Spleen (tissue), 11 donors: ENCODE results near the gene SLC7A6OS. TPM values are rescaled to one million over a fixed set of nuclear protein-coding genes. Genes with fewer than 3 reads are reported as not detected.

ENCODE experiments used
- DNase-seq: peaks from one replicate; pipeline ENCODE4 v3.0.0-alpha.2; 2020
- H3K27ac ChIP-seq, 8 donors: fragments of 200-600 bp; sonication (generic) in 7 of 8; 1 replicate in 4 of 8; 2 replicates in 4 of 8; pipeline versions ENCODE4 v1.5.0 to v1.8.0; 2016 to 2021; ENCODE audit warnings: inconsistent platforms in 4 of 8, mild to moderate bottlenecking in 4 of 8, moderate library complexity in 1 of 8
- H3K27me3 ChIP-seq, 7 donors: fragments of 200-600 bp; sonication (generic) in 6 of 7; replicated peaks in 1 of 7; 1 replicate in 4 of 7; 2 replicates in 3 of 7; pipeline versions ENCODE4 v1.5.0 to v1.8.0; 2016 to 2021; ENCODE audit warnings: inconsistent platforms in 3 of 7, mild to moderate bottlenecking in 1 of 7
- H3K36me3 ChIP-seq, 6 donors: fragments of 200-600 bp; sonication (generic) in 5 of 6; 1 replicate in 4 of 6; 2 replicates in 2 of 6; pipeline versions ENCODE4 v1.5.0 to v1.8.0; 2016 to 2021; ENCODE audit warnings: inconsistent platforms in 2 of 6
- H3K4me1 ChIP-seq, 6 donors: fragments of 200-600 bp; sonication (generic) in 5 of 6; 1 replicate in 3 of 6; 2 replicates in 3 of 6; pipeline versions ENCODE4 v1.5.0 to v1.8.0; 2016 to 2021; ENCODE audit warnings: inconsistent platforms in 3 of 6
- H3K4me3 ChIP-seq, 8 donors: fragments of 200-600 bp; sonication (generic) in 7 of 8; 1 replicate in 4 of 8; 2 replicates in 4 of 8; pipeline versions ENCODE4 v1.5.0 to v1.8.0; 2016 to 2021; ENCODE audit warnings: inconsistent platforms in 4 of 8, mild to moderate bottlenecking in 4 of 8, moderate library complexity in 2 of 8
- H3K9me3 ChIP-seq, 8 donors: fragments of 200-600 bp; sonication (generic) in 7 of 8; 1 replicate in 4 of 8; 2 replicates in 4 of 8; pipeline versions ENCODE4 v1.5.0 to v1.8.0; 2016 to 2021; ENCODE audit warnings: inconsistent platforms in 4 of 8
- CTCF ChIP-seq, 11 experiments: fragments of 200-600 bp in 7 of 11; fragments of 450-650 bp in 4 of 11; sonication (generic) in 4 of 11; IDR thresholded peaks in 8 of 11; conservative IDR thresholded peaks in 3 of 11; 1 replicate in 7 of 11; 2 replicates in 4 of 11; pipeline versions ENCODE4 v1.4.0 to v1.8.0; 2016 to 2021; ENCODE audit warnings: antibody characterized with exemption in 11 of 11, inconsistent platforms in 4 of 11, mild to moderate bottlenecking in 1 of 11
- POLR2A ChIP-seq, 3 donors: fragments of 450-650 bp; IDR thresholded peaks; one replicate each; pipeline ENCODE4 v1.5.1; 2017; ENCODE audit warnings: antibody characterized with exemption in 3 of 3, mild to moderate bottlenecking in 1 of 3
- POLR2AphosphoS5 ChIP-seq, 3 donors: sonication (generic); formaldehyde crosslinking; IDR thresholded peaks; one replicate each; pipeline ENCODE4 v1.5.1; 2017; ENCODE audit warnings: antibody characterized with exemption in 3 of 3
- WGBS, 5 donors: extraction: QIAGEN DNeasy Blood & Tissue Kit in 3 of 5; methylation state at CpG; one replicate each; pipeline versions ENCODE4 v1.1.5 to v1.1.7; 2013 to 2018; 5-methylcytosine and 5-hydroxymethylcytosine counted together
- intact Hi-C: fragments of 100-400 bp; cut with DNase I; formaldehyde crosslinking; loops from one replicate; pipeline ENCODE4 v1.15.0; 2023; ENCODE audit warnings: low total_unique reads
- polyA plus RNA-seq, 3 donors: library from polyadenylated mRNA; stranded (reverse); fragments of 200-250 nt; gene quantifications; one replicate each; pipeline ENCODE4 v1.2.1, GENCODE V29; 2013
- total RNA-seq, 7 donors: library from RNA; depleted of rRNA in 3 of 7; stranded (reverse); fragments of >200 nt in 3 of 7; fragmentation: NEBNext Ultra II Directional in 4 of 7; extraction: Animal tissue kit (Norgen Biotek cat#: 25700) in 4 of 7; gene quantifications; one replicate each; pipeline versions ENCODE4 v1.1.0 to v1.2.1, GENCODE V29; 2016 to 2021
- donor health status: healthy with polysubstance abuse.
- donor health status: DM: no; HTN: no; CAD: no; lungs with moderate emphysema.
- donor health status: DM: no; HTN: no; CAD: no.
- donor health status: Bipolar disorder and iron deficiency.
- donor health status: healthy.
- donor health status: DM: no; HTN: no; CAD: no.
- donor health status: DM: yes; HTN: yes; CAD: no.

SLC7A6OS gene
- total and polyA plus RNA-seq, 10 donors = 7.5 to 30.6 (median 23.5) TPM

GRCh38 chr16:68338326-68339119 lies 27.8 kb upstream of the SLC7A6OS start:
- 92 to 95% (median 93%) methylated on average over 15 to 16 of the region's 16 CpGs for WGBS, 5 donors
- no peaks in the 10 kb centered on the region for H3K9me3 ChIP-seq
- H3K27me3 ChIP-seq = no peaks in the 10 kb centered on the region
- peaks cover 0 to 9% (median under 1%) of the 10 kb centered on the region in 6 donors for H3K4me1 ChIP-seq
- no peak overlapping the region for H3K27ac ChIP-seq
- intact Hi-C loops = no loop called here
- DNase-seq = peak; percentile 50
- H3K4me3 ChIP-seq = no peak overlapping the region
- TF ChIP-seq POLR2A (IDR thresholded peaks at IDR 0.05) (no peak), POLR2AphosphoS5 (IDR thresholded peaks at IDR 0.05) (peak in 1 of 3 donors; percentile 8)
- H3K36me3 ChIP-seq = peaks cover 0 to 95% (median 61%) of the 10 kb centered on the region in 6 donors

- 86 to 99% (median 96%) methylated on average over 5 of the region's 5 CpGs for WGBS, 5 donors
- peaks cover 0 to 74% (median 31%) of the 10 kb centered on the region in 6 donors for H3K36me3 ChIP-seq
- no peak overlapping the region for H3K27ac ChIP-seq
- no peak overlapping the region for H3K4me3 ChIP-seq
- H3K9me3 ChIP-seq = no peaks in the 10 kb centered on the region
- no peak for DNase-seq
- TF ChIP-seq POLR2AphosphoS5 (IDR thresholded peaks at IDR 0.05) (no peak), CTCF (IDR thresholded peaks at IDR 0.05 in 8 of 11, conservative IDR thresholded peaks at IDR 0.05 in 3 of 11) (no peak), POLR2A (IDR thresholded peaks at IDR 0.05) (no peak)
- H3K4me1 ChIP-seq = peaks cover 9 to 37% (median 20%) of the 10 kb centered on the region in 6 donors
- no peaks in the 10 kb centered on the region for H3K27me3 ChIP-seq
- intact Hi-C loops = no loop called here
Measured at GRCh38 chr16:68335175-68335574, 24.4 kb upstream of the SLC7A6OS start.

- intact Hi-C loops = no loop called here
- no peaks in the 10 kb centered on the region for H3K27me3 ChIP-seq
- TF ChIP-seq POLR2A (IDR thresholded peaks at IDR 0.05) (no peak), POLR2AphosphoS5 (IDR thresholded peaks at IDR 0.05) (peak in 1 of 3 donors; percentile 67)
- no peaks in the 10 kb centered on the region for H3K9me3 ChIP-seq
- peaks cover 0 to 60% (median 6%) of the 10 kb centered on the region in 6 donors for H3K36me3 ChIP-seq
- H3K4me3 ChIP-seq = no peak overlapping the region
- DNase-seq = no peak
- peaks cover 9 to 46% (median 23%) of the 10 kb centered on the region in 6 donors for H3K4me1 ChIP-seq
- peak overlapping the region; percentile 49 to 81 (median 73) for H3K27ac ChIP-seq
- 24 to 31% (median 27%) methylated on average over 7 of the region's 7 CpGs for WGBS, 5 donors
Measured at GRCh38 chr16:68332411-68333121, 21.8 kb upstream of the SLC7A6OS start.

GRCh38 chr16:68331879-68332410 lies 21.2 kb upstream of the SLC7A6OS start:
- peak overlapping the region; percentile 49 to 81 (median 73) for H3K27ac ChIP-seq
- peaks cover 0 to 60% (median 3%) of the 10 kb centered on the region in 6 donors for H3K36me3 ChIP-seq

More at GRCh38 chr16:68331879-68332410, 21.2 kb upstream of the SLC7A6OS start:
- H3K4me1 ChIP-seq = peaks cover 9 to 46% (median 23%) of the 10 kb centered on the region in 6 donors
- no peak for TF ChIP-seq CTCF (IDR thresholded peaks at IDR 0.05 in 8 of 11, conservative IDR thresholded peaks at IDR 0.05 in 3 of 11)
- no peak for TF ChIP-seq POLR2A (IDR thresholded peaks at IDR 0.05)
- no peak for TF ChIP-seq POLR2AphosphoS5 (IDR thresholded peaks at IDR 0.05)
- 16 to 26% (median 20%) methylated on average over 3 to 4 of the region's 4 CpGs for WGBS, 5 donors
- H3K4me3 ChIP-seq = no peak overlapping the region
- intact Hi-C loops = no loop called here
- H3K27me3 ChIP-seq = no peaks in the 10 kb centered on the region
- H3K9me3 ChIP-seq = no peaks in the 10 kb centered on the region
- no peak for DNase-seq
